ENCODE measurements around the gene FBXO31. TPM values are rescaled to one million over a fixed set of nuclear protein-coding genes. Genes with fewer than 3 reads are reported as not detected.

The FBXO31 gene
- total and polyA plus RNA-seq, 2 donors (not counting 3 experiments of a cell fraction or from before 2014, with no cell fraction given) = 17.1 to 31.8 TPM

- Histone ChIP-seq H3K36me3 (ENCODE audit: control insufficient read depth in 2 of 2, extremely low read depth in 1 of 2, insufficient read depth in 2 of 2, low read length in 2 of 2) (peaks cover 2 to 15% of the 10 kb centered on the region in 2 experiments), H4K20me1 (replicated peaks; ENCODE audit: control insufficient read depth, extremely low read depth, insufficient read depth, low read length) (no peaks in the 10 kb centered on the region), H3K79me2 (ENCODE audit: control insufficient read depth, insufficient read depth, low read length) (no peaks in the 10 kb centered on the region), H3K4me3 (replicated peaks in 1 of 3; ENCODE audit: insufficient read depth in 1 of 3, low read depth in 1 of 3, low read length in 3 of 3) (no peak overlapping the region), H3K9ac (replicated peaks; ENCODE audit: extremely low read depth, insufficient read depth, low read length) (no peak overlapping the region), H3K4me2 (ENCODE audit: insufficient read depth, low read length) (no peak overlapping the region), H3K27me3 (ENCODE audit: control insufficient read depth in 2 of 2, insufficient read depth in 2 of 2, low read length in 2 of 2) (no peaks in the 10 kb centered on the region), H3K27ac (ENCODE audit: insufficient read depth, low read depth, low read length) (no peak overlapping the region), H3K9me1 (replicated peaks; ENCODE audit: control insufficient read depth, extremely low read depth, insufficient read depth, low read length) (no peaks in the 10 kb centered on the region), H3K4me1 (ENCODE audit: control insufficient read depth, extremely low read depth, insufficient read depth, low read length) (no peaks in the 10 kb centered on the region), H2AFZ (ENCODE audit: low read depth, low read length) (no peak overlapping the region), H3K9me3 (replicated peaks; ENCODE audit: control insufficient read depth, insufficient read depth, low read length) (no peaks in the 10 kb centered on the region)
- BruUV-seq (replicated peaks) = no TSS peak
- POLR2A ChIA-PET = no interaction called here
- dilution Hi-C loops (cut with MboI; ENCODE audit: extremely low pct_ligation_motif_present, low sequenced_read_pairs) = no loop called here
- intact Hi-C loops (cut with micrococcal nuclease) = no loop called here
- no peak for DNase-seq (ENCODE audit: low read depth, low spot score)
- CTCF ChIA-PET = no interaction called here
- FAIRE-seq = no peak
- no peak for TF ChIP-seq JUN (IDR thresholded peaks at IDR 0.05; ENCODE audit: borderline replicate concordance, insufficient read depth, insufficient read length, low read depth)
- no peak for TF ChIP-seq GATA2 (IDR thresholded peaks at IDR 0.05; ENCODE audit: insufficient read depth, insufficient read length, low read depth, low read length)
- no peak for TF ChIP-seq MYC (IDR thresholded peaks at IDR 0.05; ENCODE audit: low read depth, low read length)
- TF ChIP-seq POLR2A (IDR thresholded peaks at IDR 0.05; ENCODE audit: low read depth, low read length) = no peak
- TF ChIP-seq POLR2AphosphoS5 (IDR thresholded peaks at IDR 0.05; ENCODE audit: insufficient read depth, low read depth, low read length) = no peak
- no peak for TF ChIP-seq MAX (IDR thresholded peaks at IDR 0.05; ENCODE audit: insufficient read depth, insufficient read length)
- no peak for TF ChIP-seq EZH2 (IDR thresholded peaks at IDR 0.05; ENCODE audit: borderline replicate concordance, low read depth, low read length, severe bottlenecking)
- TF ChIP-seq FOS (IDR thresholded peaks at IDR 0.05; ENCODE audit: borderline replicate concordance, insufficient read depth, low read length) = no peak
- TF ChIP-seq CTCF (IDR thresholded peaks at IDR 0.05; ENCODE audit: extremely low read depth in 1 of 2, insufficient read depth in 1 of 2, low read depth in 1 of 2, low read length in 2 of 2) = no peak
Measured at GRCh38 chr16:87336434-87337240, 46.9 kb downstream of the FBXO31 start.

Measured in endothelial cell of umbilical vein (primary cell).